ENCODE measurements around the gene SORBS2. TPM values are rescaled to one million over a fixed set of nuclear protein-coding genes. Genes with fewer than 3 reads are reported as not detected.

Gene SORBS2
- polyA plus RNA-seq, 2 of the 4 experiments (the other 2 are of a cell fraction), result 0.23 to 0.90 TPM

DNA sequence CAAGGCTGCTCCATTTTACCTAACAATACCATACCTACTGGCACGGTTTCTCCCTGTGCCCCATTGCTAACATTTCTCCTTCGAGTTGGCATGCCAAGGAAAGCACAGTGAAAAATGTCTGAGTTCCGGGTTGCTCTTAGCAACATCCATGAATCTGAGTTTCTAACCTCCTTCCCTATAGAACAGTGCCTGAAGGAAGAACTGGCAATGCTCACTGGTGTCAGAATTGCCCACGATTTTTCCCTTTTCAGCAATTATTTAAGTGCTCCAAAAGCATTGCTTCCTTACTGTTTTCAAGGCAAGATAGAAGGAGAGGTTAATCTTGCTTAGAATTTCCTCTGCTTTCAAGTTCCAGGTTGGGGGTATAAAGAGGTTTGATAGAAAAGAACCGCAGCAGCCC, 75.1 kb downstream of the SORBS2 start:
- H3K27ac ChIP-seq, result no peak overlapping the region
- H3K9me3 ChIP-seq, result no peaks in the 10 kb centered on the region
- TF ChIP-seq GATA3 (IDR thresholded peaks at IDR 0.05; ENCODE audit: borderline replicate concordance) (no peak), MAZ (IDR thresholded peaks at IDR 0.05; ENCODE audit: borderline replicate concordance, low read depth, low read length) (no peak), TP53 (CRISPR knock-in tag; IDR thresholded peaks at IDR 0.05) (no peak), POLR2A (IDR thresholded peaks at IDR 0.05; ENCODE audit: low read length) (no peak), NR3C1 (IDR thresholded peaks at IDR 0.05) (no peak), TFCP2L1 (CRISPR knock-in tag; IDR thresholded peaks at IDR 0.05) (no peak), MAFK (IDR thresholded peaks at IDR 0.05; ENCODE audit: partially characterized antibody) (no peak), HOXA7 (CRISPR knock-in tag; IDR thresholded peaks at IDR 0.05) (no peak), EHF (CRISPR knock-in tag; IDR thresholded peaks at IDR 0.05) (no peak), SREBF2 (IDR thresholded peaks at IDR 0.05) (no peak), HEYL (CRISPR knock-in tag; IDR thresholded peaks at IDR 0.05) (no peak), POLR2AphosphoS2 (conservative IDR thresholded peaks at IDR 0.05; ENCODE audit: low read length) (no peak), RFX5 (IDR thresholded peaks at IDR 0.05) (no peak), HOXB13 (CRISPR knock-in tag; IDR thresholded peaks at IDR 0.05; ENCODE audit: low read depth) (no peak), CEBPB (IDR thresholded peaks at IDR 0.05) (no peak)
- TF ChIP-seq, protein P1, sequence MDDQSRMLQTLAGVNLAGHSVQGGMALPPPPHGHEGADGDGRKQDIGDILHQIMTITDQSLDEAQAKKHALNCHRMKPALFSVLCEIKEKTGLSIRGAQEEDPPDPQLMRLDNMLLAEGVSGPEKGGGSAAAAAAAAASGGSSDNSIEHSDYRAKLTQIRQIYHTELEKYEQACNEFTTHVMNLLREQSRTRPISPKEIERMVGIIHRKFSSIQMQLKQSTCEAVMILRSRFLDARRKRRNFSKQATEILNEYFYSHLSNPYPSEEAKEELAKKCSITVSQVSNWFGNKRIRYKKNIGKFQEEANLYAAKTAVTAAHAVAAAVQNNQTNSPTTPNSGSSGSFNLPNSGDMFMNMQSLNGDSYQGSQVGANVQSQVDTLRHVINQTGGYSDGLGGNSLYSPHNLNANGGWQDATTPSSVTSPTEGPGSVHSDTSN (IDR thresholded peaks at IDR 0.05), result no peak
- TF ChIP-seq, protein P2, sequence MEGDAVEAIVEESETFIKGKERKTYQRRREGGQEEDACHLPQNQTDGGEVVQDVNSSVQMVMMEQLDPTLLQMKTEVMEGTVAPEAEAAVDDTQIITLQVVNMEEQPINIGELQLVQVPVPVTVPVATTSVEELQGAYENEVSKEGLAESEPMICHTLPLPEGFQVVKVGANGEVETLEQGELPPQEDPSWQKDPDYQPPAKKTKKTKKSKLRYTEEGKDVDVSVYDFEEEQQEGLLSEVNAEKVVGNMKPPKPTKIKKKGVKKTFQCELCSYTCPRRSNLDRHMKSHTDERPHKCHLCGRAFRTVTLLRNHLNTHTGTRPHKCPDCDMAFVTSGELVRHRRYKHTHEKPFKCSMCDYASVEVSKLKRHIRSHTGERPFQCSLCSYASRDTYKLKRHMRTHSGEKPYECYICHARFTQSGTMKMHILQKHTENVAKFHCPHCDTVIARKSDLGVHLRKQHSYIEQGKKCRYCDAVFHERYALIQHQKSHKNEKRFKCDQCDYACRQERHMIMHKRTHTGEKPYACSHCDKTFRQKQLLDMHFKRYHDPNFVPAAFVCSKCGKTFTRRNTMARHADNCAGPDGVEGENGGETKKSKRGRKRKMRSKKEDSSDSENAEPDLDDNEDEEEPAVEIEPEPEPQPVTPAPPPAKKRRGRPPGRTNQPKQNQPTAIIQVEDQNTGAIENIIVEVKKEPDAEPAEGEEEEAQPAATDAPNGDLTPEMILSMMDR (IDR thresholded peaks at IDR 0.05), result no peak
- TF ChIP-seq, protein P3, sequence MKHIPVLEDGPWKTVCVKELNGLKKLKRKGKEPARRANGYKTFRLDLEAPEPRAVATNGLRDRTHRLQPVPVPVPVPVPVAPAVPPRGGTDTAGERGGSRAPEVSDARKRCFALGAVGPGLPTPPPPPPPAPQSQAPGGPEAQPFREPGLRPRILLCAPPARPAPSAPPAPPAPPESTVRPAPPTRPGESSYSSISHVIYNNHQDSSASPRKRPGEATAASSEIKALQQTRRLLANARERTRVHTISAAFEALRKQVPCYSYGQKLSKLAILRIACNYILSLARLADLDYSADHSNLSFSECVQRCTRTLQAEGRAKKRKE (CRISPR knock-in tag; IDR thresholded peaks at IDR 0.05; ENCODE audit: low read depth), result no peak
- TF ChIP-seq, protein P4, sequence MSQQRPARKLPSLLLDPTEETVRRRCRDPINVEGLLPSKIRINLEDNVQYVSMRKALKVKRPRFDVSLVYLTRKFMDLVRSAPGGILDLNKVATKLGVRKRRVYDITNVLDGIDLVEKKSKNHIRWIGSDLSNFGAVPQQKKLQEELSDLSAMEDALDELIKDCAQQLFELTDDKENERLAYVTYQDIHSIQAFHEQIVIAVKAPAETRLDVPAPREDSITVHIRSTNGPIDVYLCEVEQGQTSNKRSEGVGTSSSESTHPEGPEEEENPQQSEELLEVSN (IDR thresholded peaks at IDR 0.05; ENCODE audit: borderline replicate concordance, low read depth), result no peak
- no peak for DNase-seq (ENCODE audit: low read depth in 1 of 2, low spot score in 1 of 2)
- ATAC-seq, result no peak
- no peak overlapping the region for H3K4me3 ChIP-seq
- no peaks in the 10 kb centered on the region for H3K4me1 ChIP-seq
- FAIRE-seq, result no peak
- CTCF ChIA-PET, result no interaction called here
- no peak overlapping the region for H3K4me2 ChIP-seq
- WGBS (ENCODE audit: missing lambda C conversion rate), result 47% methylated on average over 5 of the region's 5 CpGs
- POLR2A ChIA-PET, result no interaction called here

DNA sequence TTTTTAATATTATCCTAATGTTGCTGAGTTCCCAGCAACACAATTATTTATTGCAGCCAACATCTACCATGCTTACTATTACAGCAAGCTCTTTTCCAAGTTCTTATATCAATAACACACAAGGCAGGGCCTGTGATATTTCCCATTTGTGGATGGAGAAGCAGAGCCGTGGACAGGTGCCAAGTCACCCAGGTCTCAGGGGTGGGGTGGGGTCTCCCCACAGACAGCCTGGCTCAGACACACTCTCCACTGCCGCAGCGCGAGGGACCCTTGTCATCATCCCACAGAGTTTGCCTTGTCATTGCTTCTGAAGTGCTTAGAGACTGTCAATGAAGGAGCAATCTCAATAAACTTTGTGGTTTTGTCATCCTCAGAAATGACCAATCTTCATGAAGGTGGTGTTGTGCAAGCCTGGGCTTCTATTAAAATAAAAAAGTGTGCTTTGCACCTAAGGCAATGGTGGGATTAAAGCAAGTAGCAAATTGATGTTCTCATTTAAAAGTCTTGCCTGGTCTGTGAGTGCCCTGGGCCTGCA, 76.1 kb downstream of the SORBS2 start:
- Histone ChIP-seq H3K27ac (no peak overlapping the region), H3K9me3 (no peaks in the 10 kb centered on the region), H3K4me1 (no peaks in the 10 kb centered on the region), H3K4me2 (no peak overlapping the region), H3K4me3 (no peak overlapping the region)
- ChIA-PET CTCF (no interaction called here), POLR2A (no interaction called here)
- TF ChIP-seq ZC3H11A (IDR thresholded peaks at IDR 0.05) (no peak), TP53 (CRISPR knock-in tag; IDR thresholded peaks at IDR 0.05) (no peak), RARB (CRISPR knock-in tag; IDR thresholded peaks at IDR 0.05) (no peak), PHF8 (IDR thresholded peaks at IDR 0.05; ENCODE audit: borderline replicate concordance, low read depth) (no peak), RNF2 (IDR thresholded peaks at IDR 0.05; ENCODE audit: borderline replicate concordance, low read depth) (no peak), MAZ (IDR thresholded peaks at IDR 0.05; ENCODE audit: borderline replicate concordance, low read depth, low read length) (no peak), HEYL (CRISPR knock-in tag; IDR thresholded peaks at IDR 0.05) (no peak), EHMT2 (IDR thresholded peaks at IDR 0.05; ENCODE audit: low read depth) (no peak)
- TF ChIP-seq, protein P5, sequence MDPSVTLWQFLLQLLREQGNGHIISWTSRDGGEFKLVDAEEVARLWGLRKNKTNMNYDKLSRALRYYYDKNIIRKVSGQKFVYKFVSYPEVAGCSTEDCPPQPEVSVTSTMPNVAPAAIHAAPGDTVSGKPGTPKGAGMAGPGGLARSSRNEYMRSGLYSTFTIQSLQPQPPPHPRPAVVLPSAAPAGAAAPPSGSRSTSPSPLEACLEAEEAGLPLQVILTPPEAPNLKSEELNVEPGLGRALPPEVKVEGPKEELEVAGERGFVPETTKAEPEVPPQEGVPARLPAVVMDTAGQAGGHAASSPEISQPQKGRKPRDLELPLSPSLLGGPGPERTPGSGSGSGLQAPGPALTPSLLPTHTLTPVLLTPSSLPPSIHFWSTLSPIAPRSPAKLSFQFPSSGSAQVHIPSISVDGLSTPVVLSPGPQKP (IDR thresholded peaks at IDR 0.05; ENCODE audit: low read depth, low read length), result no peak
- TF ChIP-seq, protein P1 (IDR thresholded peaks at IDR 0.05), result no peak
- no peak for FAIRE-seq
- ATAC-seq, result no peak
- 100% methylated on average over 4 of the region's 4 CpGs for WGBS (ENCODE audit: missing lambda C conversion rate)
- DNase-seq (ENCODE audit: low read depth in 1 of 2, low spot score in 1 of 2), result no peak
